ENCODE results near the gene CATSPERB.

DNA sequence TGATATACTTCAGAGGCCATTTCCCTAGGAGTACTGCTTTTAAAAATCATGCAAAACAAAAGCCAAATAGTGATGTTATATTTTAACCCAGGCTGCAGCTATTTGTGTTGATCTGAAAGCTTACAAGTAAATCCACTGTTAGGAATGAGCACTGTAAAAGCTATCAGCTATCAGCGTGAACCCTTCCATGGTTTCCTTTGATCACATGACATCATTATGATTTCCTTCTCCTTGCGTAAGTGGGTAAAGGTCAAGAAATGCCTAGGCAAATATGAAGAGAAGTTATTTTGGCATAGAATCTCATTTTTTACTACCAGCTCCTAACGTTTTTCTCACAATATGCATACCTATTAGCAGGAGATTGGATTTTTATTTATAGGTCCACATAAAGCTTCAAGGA lies 48.6 kb upstream of the CATSPERB start:
- TF ChIP-seq NFRKB (IDR thresholded peaks at IDR 0.05) (no peak), FOXA1 (IDR thresholded peaks at IDR 0.05) (no peak), SP1 (IDR thresholded peaks at IDR 0.05) (no peak), BHLHE40 (IDR thresholded peaks at IDR 0.05; ENCODE audit: borderline replicate concordance) (no peak)

Measured in HEK293T (cell line).